Stomach smooth muscle (tissue), 2 donors: ENCODE measurements around the gene ATF4.
A peak's percentile ranks its signal among the peaks of the same experiment; 100 is the strongest.

Experiments used
- H3K27ac ChIP-seq: one replicate; pipeline ENCODE4 v1.7.0; 2013; ENCODE audit warnings: mild to moderate bottlenecking, low read length, inconsistent platforms
- H3K27me3 ChIP-seq, 2 donors: one replicate each; pipeline ENCODE4 v1.7.0; 2013; ENCODE audit warnings: low read length in 2 of 2; ENCODE audit not compliant: insufficient read depth in 2 of 2, control insufficient read depth in 1 of 2
- H3K36me3 ChIP-seq, 2 donors: one replicate each; pipeline ENCODE4 v1.7.0; 2013; ENCODE audit warnings: low read length in 2 of 2; ENCODE audit not compliant: control insufficient read depth in 2 of 2, insufficient read depth in 2 of 2
- H3K4me1 ChIP-seq: one replicate; pipeline ENCODE4 v1.7.0; 2013; ENCODE audit warnings: low read length; ENCODE audit not compliant: control insufficient read depth, insufficient read depth
- H3K4me3 ChIP-seq, 2 donors: one replicate each; pipeline ENCODE4 v1.7.0; 2013; ENCODE audit warnings: low read length in 2 of 2
- H3K9ac ChIP-seq, 2 donors: one replicate each; pipeline ENCODE4 v1.7.0; 2013; ENCODE audit warnings: low read length in 2 of 2, mild to moderate bottlenecking in 1 of 2
- H3K9me3 ChIP-seq, 2 donors: one replicate each; pipeline ENCODE4 v1.7.0; 2013; ENCODE audit warnings: low read length in 2 of 2; ENCODE audit not compliant: control insufficient read depth in 2 of 2
- donor health status: healthy.
- donor health status: Pancreatic carcinoma.

The ATF4 gene

DNA sequence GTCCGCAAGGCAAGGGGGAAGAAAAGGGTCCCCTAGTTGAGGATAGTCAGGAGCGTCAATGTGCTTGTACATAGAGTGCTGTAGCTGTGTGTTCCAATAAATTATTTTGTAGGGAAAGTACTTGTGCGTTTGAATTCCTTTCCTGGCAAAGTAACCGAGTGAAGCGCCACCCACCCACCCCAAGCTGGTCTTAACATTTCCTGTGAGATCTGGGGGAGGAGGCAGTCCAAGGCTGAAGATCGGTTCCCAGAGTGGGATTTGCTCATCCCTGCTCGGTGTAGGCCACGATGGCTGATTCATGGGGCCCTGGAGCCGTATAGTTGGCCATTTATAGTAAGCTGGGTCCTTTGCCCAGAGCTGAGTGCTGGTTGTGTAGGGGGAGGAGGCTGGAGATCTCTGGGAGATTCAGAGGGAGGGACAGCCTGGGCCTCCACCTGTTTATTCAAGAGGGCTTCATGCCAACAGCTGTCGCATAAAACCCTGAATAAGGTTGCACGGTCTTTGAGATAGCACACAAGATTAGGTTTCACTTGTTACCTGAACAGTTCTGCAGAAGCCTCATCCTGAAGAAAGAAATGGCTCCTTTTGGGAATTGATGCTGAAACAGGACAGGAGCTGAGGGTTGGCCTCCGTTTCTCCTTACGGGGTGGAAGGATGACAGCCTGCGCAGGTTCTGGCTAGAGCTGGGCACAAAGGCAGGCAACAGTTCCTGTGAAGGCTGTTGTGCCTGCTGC is 2.4 kb downstream of the ATF4 start:
- H3K27ac ChIP-seq = peak overlapping the region; percentile 99
- H3K9me3 ChIP-seq = no peaks in the 10 kb centered on the region
- peak overlapping the region; percentile 82 to 99 for H3K9ac ChIP-seq
- peak overlapping the region; percentile 94 to 98 for H3K4me3 ChIP-seq
- H3K27me3 ChIP-seq = no peaks in the 10 kb centered on the region
- H3K4me1 ChIP-seq = peaks cover 57% of the 10 kb centered on the region
- peaks cover 22 to 34% of the 10 kb centered on the region in 2 donors for H3K36me3 ChIP-seq

DNA sequence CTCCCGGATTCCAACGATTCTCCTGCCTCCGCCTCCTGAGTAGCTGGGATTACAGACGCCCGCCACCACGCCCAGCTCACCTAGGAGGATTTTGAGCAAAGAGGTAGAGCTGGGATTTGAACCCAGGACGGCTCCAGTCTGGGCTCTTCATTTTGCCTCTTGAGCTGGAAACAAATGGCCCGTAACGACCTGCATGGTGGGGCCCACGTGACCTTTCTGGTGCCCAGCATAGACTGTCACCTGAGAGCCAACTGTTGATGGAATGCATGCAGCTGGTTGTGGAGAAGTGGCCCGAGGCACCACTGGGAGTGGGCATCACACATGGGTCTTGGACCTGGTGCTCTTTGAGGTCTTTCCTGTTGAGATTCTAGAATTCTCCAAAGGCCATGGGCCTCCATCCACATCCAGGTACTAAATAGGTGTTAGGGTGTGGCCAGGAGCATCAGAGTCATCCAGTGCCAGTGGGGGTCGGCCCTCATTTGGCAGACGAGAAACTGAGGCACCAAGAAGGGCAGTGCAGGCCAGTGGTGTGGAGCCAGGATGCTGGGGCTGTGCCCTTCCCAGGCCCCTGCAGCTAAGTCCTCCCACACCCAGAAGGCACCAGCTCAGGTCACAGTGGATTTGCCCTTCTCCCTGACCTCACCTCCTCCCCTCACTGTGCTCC is 3.9 kb downstream of the ATF4 start:
- Histone ChIP-seq H3K9me3 (no peaks in the 10 kb centered on the region), H3K36me3 (peaks cover 22 to 40% of the 10 kb centered on the region in 2 donors), H3K27me3 (no peaks in the 10 kb centered on the region), H3K9ac (peak overlapping the region in 1 of 2 donors; percentile 21), H3K4me1 (peaks cover 63% of the 10 kb centered on the region), H3K27ac (peak overlapping the region; percentile 55), H3K4me3 (peak overlapping the region; percentile 5 to 57)

DNA sequence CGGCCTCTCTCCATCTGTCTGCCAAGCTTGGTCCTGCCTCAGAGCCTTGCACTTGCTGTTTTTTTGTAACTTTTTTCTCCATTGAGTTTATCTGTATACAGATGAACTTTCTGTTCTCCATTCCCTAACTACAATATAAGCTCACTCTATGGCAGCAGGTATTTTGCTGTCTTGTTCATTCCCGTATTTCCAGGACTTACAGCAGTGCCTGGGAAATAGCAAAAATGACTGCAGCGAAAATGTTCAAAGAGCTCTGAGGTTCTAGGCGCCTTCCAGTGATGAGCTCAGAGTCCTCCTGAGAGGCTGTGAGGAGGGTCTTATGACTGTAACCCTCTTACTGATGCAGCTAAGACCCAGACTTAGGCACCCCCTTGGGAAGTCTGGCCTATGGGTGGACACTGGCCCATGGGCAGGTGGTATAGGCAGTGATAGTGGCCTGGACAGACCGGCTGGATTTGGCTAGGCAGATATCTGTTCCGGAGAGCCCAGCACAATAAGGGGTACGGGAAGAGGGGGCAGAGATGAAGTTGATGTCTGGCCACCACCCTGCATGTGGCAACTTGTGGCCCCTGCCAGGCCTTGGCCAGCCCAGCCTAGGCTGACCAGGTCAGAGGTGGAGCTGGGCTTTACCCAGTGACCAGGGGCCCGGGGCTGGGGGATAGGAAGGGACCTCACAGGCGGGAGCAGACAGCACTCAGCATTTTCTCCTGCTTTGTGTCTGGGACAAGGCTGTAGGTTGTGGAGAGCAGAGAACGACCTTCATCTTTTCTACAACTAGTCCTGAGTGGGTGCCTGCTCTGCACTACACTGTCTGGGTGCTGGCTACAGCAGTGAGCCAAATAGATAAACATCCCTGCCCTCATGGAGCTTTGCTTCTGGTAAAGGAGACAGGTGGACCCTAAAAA is 4.6 kb downstream of the ATF4 start:
- H3K36me3 ChIP-seq = peaks cover 22 to 43% of the 10 kb centered on the region in 2 donors

DNA sequence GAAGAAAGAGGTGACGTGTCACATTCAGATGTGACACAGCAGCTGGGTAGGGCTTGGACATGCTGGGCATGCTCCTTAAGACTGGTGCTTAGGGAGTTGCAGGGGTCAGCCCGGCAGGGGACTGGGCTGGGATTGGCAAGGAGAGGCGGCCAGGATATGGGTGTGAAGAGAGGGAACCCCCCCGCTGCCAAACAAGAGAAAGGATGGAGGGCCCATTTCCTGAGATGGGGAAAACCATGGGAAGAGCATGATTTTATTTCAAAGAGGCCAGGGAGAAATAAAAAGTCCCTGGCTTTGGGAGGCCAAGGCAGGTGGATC is 5.3 kb downstream of the ATF4 start:
- Histone ChIP-seq H3K4me3 (no peak overlapping the region), H3K9me3 (no peaks in the 10 kb centered on the region), H3K4me1 (peaks cover 73% of the 10 kb centered on the region), H3K27me3 (no peaks in the 10 kb centered on the region), H3K9ac (no peak overlapping the region), H3K27ac (no peak overlapping the region), H3K36me3 (peaks cover 22 to 45% of the 10 kb centered on the region in 2 donors)

More for the DNA sequence above, 4.6 kb downstream of the ATF4 start:
- peak overlapping the region in 1 of 2 donors; percentile 21 for H3K9ac ChIP-seq
- no peaks in the 10 kb centered on the region for H3K9me3 ChIP-seq
- peaks cover 68% of the 10 kb centered on the region for H3K4me1 ChIP-seq
- H3K27ac ChIP-seq = peak overlapping the region; percentile 55
- no peaks in the 10 kb centered on the region for H3K27me3 ChIP-seq
- peak overlapping the region in 1 of 2 donors; percentile 57 for H3K4me3 ChIP-seq

DNA sequence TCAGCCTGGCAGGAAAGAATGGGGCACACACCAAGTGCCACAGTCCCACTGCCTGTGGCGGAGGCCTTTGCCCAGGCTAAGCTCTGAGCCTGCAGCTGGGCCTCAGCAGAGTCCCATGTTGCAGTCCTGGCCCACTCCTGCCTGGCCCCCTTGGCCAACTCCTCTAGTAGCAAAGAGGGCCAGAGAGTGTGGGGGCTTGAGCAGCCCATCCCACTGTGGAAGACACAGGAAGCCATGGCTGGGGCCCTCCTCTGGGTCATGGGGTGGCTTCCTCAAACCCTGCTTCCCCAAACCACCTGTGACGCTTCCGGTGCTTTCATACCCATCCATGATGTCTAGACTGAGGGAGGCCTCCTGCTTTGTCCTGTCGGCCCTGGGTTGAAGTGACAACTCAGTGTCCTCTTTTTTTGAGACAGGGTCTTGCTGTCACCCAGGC is 6.4 kb downstream of the ATF4 start:
- Histone ChIP-seq H3K4me3 (no peak overlapping the region), H3K9ac (no peak overlapping the region), H3K27ac (no peak overlapping the region), H3K27me3 (no peaks in the 10 kb centered on the region), H3K36me3 (peaks cover 15 to 40% of the 10 kb centered on the region in 2 donors), H3K4me1 (peaks cover 79% of the 10 kb centered on the region), H3K9me3 (no peaks in the 10 kb centered on the region)

DNA sequence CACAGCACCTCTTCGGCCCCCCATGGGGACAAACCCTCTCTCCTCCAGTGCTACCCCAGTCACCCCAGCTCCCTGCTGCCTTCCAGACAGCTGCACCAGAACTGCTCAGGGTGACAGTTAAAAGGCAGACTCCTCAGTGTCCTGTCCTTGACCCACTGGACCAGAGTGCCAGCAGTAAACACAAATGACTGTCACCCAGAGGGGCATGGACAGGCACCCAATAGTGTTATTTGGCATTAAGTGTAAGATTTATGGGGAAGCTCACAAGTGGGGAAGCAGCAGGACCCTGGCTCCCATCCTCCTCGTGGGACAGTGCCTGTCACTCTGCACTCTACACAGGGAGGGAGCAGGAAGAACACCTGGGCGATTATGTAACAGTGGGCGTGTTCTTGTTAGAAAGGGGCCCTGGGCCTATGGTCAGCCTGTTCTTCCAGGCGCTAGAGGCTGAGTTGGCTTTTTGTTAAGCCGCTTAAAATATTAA is 7.2 kb downstream of the ATF4 start:
- peaks cover 11 to 35% of the 10 kb centered on the region in 2 donors for H3K36me3 ChIP-seq

DNA sequence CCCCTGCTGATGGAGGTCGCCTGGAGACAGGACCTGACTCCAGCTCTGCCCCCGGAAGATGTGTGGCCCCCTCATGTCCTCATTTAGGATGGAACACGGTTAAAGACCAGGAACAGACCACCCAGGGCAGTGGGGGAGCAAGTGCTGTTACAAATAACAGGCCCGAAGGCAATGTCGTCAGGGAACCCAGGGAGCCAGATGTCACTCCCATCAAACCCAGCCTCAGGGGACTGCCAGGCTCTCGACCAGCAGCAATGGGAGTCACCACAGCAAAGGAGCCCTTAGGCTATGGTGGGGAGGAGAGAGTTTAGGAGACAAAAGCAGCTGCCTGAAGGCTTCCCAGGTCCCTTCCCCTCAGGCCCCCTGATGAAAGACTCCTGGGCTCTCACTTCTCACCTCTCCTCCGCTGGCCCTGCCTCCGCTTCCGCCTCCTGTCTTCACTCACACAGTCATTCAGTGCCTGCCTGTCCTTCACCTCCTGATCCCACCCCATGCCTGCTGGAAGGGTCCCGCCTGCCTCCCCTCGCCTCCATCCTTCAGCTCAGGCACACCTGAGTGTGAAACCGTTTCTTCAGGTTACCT is 7.8 kb downstream of the ATF4 start:
- H3K9me3 ChIP-seq = no peaks in the 10 kb centered on the region
- H3K27ac ChIP-seq = peak overlapping the region; percentile 53
- peak overlapping the region; percentile 19 to 29 for H3K9ac ChIP-seq
- peak overlapping the region in 1 of 2 donors; percentile 59 for H3K4me3 ChIP-seq
- H3K4me1 ChIP-seq = peaks cover 70% of the 10 kb centered on the region
- no peaks in the 10 kb centered on the region for H3K27me3 ChIP-seq
- peaks cover 9 to 34% of the 10 kb centered on the region in 2 donors for H3K36me3 ChIP-seq

More for the DNA sequence above, 7.2 kb downstream of the ATF4 start:
- H3K4me1 ChIP-seq = peaks cover 77% of the 10 kb centered on the region
- H3K27ac ChIP-seq = peak overlapping the region; percentile 53
- no peak overlapping the region for H3K4me3 ChIP-seq
- H3K27me3 ChIP-seq = no peaks in the 10 kb centered on the region
- H3K9me3 ChIP-seq = no peaks in the 10 kb centered on the region
- H3K9ac ChIP-seq = peak overlapping the region in 1 of 2 donors; percentile 29

DNA sequence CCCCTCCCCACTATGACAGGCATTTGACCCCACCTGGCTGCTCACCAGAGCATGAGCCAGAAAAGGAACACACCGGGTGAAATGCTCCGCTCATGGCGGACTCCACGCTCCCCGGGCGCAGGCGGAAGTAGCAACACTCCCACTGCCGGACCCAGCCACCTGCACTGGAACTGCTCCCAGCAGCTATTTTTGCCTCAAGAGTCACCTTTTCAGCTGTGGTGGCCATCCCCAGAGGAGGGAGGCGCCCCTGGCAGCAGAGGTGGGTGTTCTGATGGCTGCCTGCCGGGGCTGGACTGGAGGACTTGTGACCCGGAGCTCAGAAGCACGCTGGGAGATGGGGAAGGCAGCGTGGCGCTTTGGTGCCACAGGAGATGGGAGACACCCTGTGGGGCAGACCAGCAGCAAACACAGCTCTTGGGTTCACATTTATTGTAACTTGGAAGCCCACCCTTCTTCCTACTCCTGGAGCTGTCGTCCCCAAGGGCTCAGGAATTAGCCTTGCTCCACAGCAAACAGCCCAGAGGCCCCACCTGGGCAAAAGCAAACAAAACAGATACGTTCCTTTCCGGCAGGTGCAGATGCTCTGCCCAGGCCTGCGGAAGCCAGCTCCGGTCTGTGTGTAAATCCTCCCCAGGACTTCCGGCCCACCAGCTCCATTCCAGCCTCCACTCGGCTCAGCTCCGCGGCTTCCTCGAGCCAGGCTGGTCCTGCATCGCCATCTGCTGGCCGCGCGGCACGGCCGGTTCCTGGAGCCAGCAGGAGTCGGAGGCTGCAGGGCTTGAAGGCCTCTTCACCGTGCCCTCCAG is 8.5 kb downstream of the ATF4 start:
- Histone ChIP-seq H3K9ac (peak overlapping the region; percentile 19 to 42), H3K27me3 (no peaks in the 10 kb centered on the region), H3K9me3 (no peaks in the 10 kb centered on the region), H3K4me3 (peak overlapping the region; percentile 31 to 59), H3K4me1 (peaks cover 64% of the 10 kb centered on the region), H3K36me3 (peaks cover 7 to 32% of the 10 kb centered on the region in 2 donors), H3K27ac (peak overlapping the region; percentile 53)

DNA sequence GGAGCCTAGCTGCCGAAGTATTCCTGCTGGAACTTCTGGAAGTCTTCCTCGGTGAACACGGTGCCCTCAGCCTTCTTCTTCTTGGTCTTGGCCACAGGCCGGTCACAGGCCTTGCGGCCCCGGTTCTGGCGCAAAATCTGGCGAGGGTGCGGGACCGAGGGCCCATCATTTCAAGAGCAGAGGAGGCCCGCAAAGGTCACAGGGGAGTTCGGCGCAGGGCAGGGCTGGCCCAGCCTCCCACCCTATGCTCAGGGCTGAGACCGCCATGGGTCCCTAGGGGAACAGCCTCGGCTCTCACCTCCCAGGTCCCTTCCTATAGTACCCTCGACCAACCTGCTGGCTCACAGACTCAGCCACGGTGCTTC is 9.1 kb downstream of the ATF4 start:
- Histone ChIP-seq H3K27ac (peak overlapping the region; percentile 24), H3K4me1 (peaks cover 61% of the 10 kb centered on the region), H3K27me3 (no peaks in the 10 kb centered on the region), H3K9me3 (no peaks in the 10 kb centered on the region), H3K4me3 (peak overlapping the region in 1 of 2 donors; percentile 59), H3K9ac (peak overlapping the region; percentile 4 to 13), H3K36me3 (peaks cover 2 to 28% of the 10 kb centered on the region in 2 donors)
